ENCODE results near the gene KCNN2. TPM values are rescaled to one million over a fixed set of nuclear protein-coding genes. Genes with fewer than 3 reads are reported as not detected.

KCNN2 gene
- 1 to 10 TPM in 5 of 8 experiments, under 1 TPM in 2, not detected in 1; 0.41 to 4.5 (median 1.8) TPM for total RNA-seq

- H3K4me3 ChIP-seq: peak within 1 kb of the TSS; percentile 50 to 79 (median 74)
- H3K4me1 ChIP-seq (replicated peaks in 1 of 2): peaks cover 3 to 13% of the 10 kb centered on the region in 2 donors
- ATAC-seq (replicated peaks in 6 of 8): peak in 6 of 8 experiments; percentile 81 to 92 (median 84)
- WGBS, 10 experiments: 0 to 3% (median 0%) methylated on average over 5 to 13 of the region's 33 CpGs; no CpG with 5 or more reads in 7 of the 10 experiments
- H3K27ac ChIP-seq: peak within 1 kb of the TSS; percentile 29 to 68
- in situ Hi-C loops (cut with MboI; ENCODE audit: low pct_unique_long_range_greater_than_20kb in 2 of 9, low sequenced_read_pairs in 9 of 9, unreplicated experiment in 9 of 9): no loop called here
These were observed at the start of gene KCNN2 for GRCh38 chr5:114361724-114362196. Gene KCNN2 (plus strand): TSS chr5:114362070. CDS start chr5:114362140, 70 bp downstream.

- ATAC-seq (replicated peaks in 6 of 8): peak in 1 of 8 experiments; percentile 20
- 0 to 75% (median 50%) methylated on average over 1 of the region's 1 CpG; no CpG with 5 or more reads in 1 of the 10 experiments for WGBS, 10 experiments
- in situ Hi-C loops (cut with MboI; ENCODE audit: low pct_unique_long_range_greater_than_20kb in 2 of 9, low sequenced_read_pairs in 9 of 9, unreplicated experiment in 9 of 9): no loop called here
- Histone ChIP-seq H3K4me1 (replicated peaks in 1 of 2) (no peaks in the 10 kb centered on the region), H3K27ac (no peak overlapping the region), H3K4me3 (no peak overlapping the region)
These were observed 49.2 kb upstream of the KCNN2 start for GRCh38 chr5:114312658-114313057.

- Histone ChIP-seq H3K27ac (no peak overlapping the region), H3K4me3 (no peak overlapping the region), H3K4me1 (replicated peaks in 1 of 2) (no peaks in the 10 kb centered on the region)
- ATAC-seq (replicated peaks in 6 of 8): no peak
- 0 to 100% (median 90%) methylated on average over 1 to 2 of the region's 2 CpGs; no CpG with 5 or more reads in 1 of the 10 experiments for WGBS, 10 experiments
- in situ Hi-C loops (cut with MboI; ENCODE audit: low pct_unique_long_range_greater_than_20kb in 2 of 9, low sequenced_read_pairs in 9 of 9, unreplicated experiment in 9 of 9): no loop called here
These were observed 47.8 kb upstream of the KCNN2 start for GRCh38 chr5:114314061-114314460.

- no peak for ATAC-seq (replicated peaks in 6 of 8)
- Histone ChIP-seq H3K4me3 (no peak overlapping the region), H3K4me1 (replicated peaks in 1 of 2) (no peaks in the 10 kb centered on the region), H3K27ac (no peak overlapping the region)
- in situ Hi-C loops (cut with MboI; ENCODE audit: low pct_unique_long_range_greater_than_20kb in 2 of 9, low sequenced_read_pairs in 9 of 9, unreplicated experiment in 9 of 9): no loop called here
- 0 to 100% (median 39%) methylated on average over 1 to 4 of the region's 4 CpGs; no CpG with 5 or more reads in 1 of the 10 experiments for WGBS, 10 experiments
These were observed 45.7 kb upstream of the KCNN2 start for GRCh38 chr5:114316167-114316566.

GRCh38 chr5:114317751-114318150 is 44.1 kb upstream of the KCNN2 start:
- ATAC-seq (replicated peaks in 6 of 8): no peak

GRCh38 chr5:114319236-114319635 is 42.6 kb upstream of the KCNN2 start:
- WGBS, 10 experiments: 0 to 100% (median 70%) methylated on average over 1 of the region's 1 CpG; no CpG with 5 or more reads in 4 of the 10 experiments
- Histone ChIP-seq H3K4me3 (no peak overlapping the region), H3K4me1 (replicated peaks in 1 of 2) (no peaks in the 10 kb centered on the region), H3K27ac (no peak overlapping the region)
- ATAC-seq (replicated peaks in 6 of 8): peak in 2 of 8 experiments; percentile 37 to 78
- in situ Hi-C loops (cut with MboI; ENCODE audit: low pct_unique_long_range_greater_than_20kb in 2 of 9, low sequenced_read_pairs in 9 of 9, unreplicated experiment in 9 of 9): no loop called here

More at GRCh38 chr5:114317751-114318150, 44.1 kb upstream of the KCNN2 start:
- H3K4me3 ChIP-seq: no peak overlapping the region
- no peaks in the 10 kb centered on the region for H3K4me1 ChIP-seq (replicated peaks in 1 of 2)
- WGBS, 10 experiments: 0 to 100% (median 85%) methylated on average over 1 to 6 of the region's 6 CpGs; no CpG with 5 or more reads in 1 of the 10 experiments
- in situ Hi-C loops (cut with MboI; ENCODE audit: low pct_unique_long_range_greater_than_20kb in 2 of 9, low sequenced_read_pairs in 9 of 9, unreplicated experiment in 9 of 9): no loop called here
- H3K27ac ChIP-seq: no peak overlapping the region

GRCh38 chr5:114319821-114320220 is 42.0 kb upstream of the KCNN2 start:
- Histone ChIP-seq H3K4me3 (no peak overlapping the region), H3K27ac (no peak overlapping the region), H3K4me1 (replicated peaks in 1 of 2) (no peaks in the 10 kb centered on the region)
- in situ Hi-C loops (cut with MboI; ENCODE audit: low pct_unique_long_range_greater_than_20kb in 2 of 9, low sequenced_read_pairs in 9 of 9, unreplicated experiment in 9 of 9): no loop called here
- 0 to 92% (median 60%) methylated on average over 1 of the region's 1 CpG; no CpG with 5 or more reads in 3 of the 10 experiments for WGBS, 10 experiments
- no peak for ATAC-seq (replicated peaks in 6 of 8)

- in situ Hi-C loops (cut with MboI; ENCODE audit: low pct_unique_long_range_greater_than_20kb in 2 of 9, low sequenced_read_pairs in 9 of 9, unreplicated experiment in 9 of 9): no loop called here
- WGBS, 10 experiments: 0 to 100% (median 80%) methylated on average over 1 of the region's 1 CpG; no CpG with 5 or more reads in 3 of the 10 experiments
These were observed 37.6 kb upstream of the KCNN2 start for GRCh38 chr5:114324282-114324681.

GRCh38 chr5:114325541-114325940 is 36.3 kb upstream of the KCNN2 start:
- no peak for ATAC-seq (replicated peaks in 6 of 8)
- in situ Hi-C loops (cut with MboI; ENCODE audit: low pct_unique_long_range_greater_than_20kb in 2 of 9, low sequenced_read_pairs in 9 of 9, unreplicated experiment in 9 of 9): no loop called here
- H3K4me3 ChIP-seq: no peak overlapping the region
- no peaks in the 10 kb centered on the region for H3K4me1 ChIP-seq (replicated peaks in 1 of 2)
- no peak overlapping the region for H3K27ac ChIP-seq
- WGBS, 10 experiments: 0 to 91% (median 21%) methylated on average over 1 to 3 of the region's 3 CpGs; no CpG with 5 or more reads in 1 of the 10 experiments

More at GRCh38 chr5:114324282-114324681, 37.6 kb upstream of the KCNN2 start:
- Histone ChIP-seq H3K4me3 (no peak overlapping the region), H3K27ac (no peak overlapping the region), H3K4me1 (replicated peaks in 1 of 2) (no peaks in the 10 kb centered on the region)
- no peak for ATAC-seq (replicated peaks in 6 of 8)

GRCh38 chr5:114327474-114327873 is 34.4 kb upstream of the KCNN2 start:
- peak in 3 of 8 experiments; percentile 56 to 64 (median 62) for ATAC-seq (replicated peaks in 6 of 8)
- WGBS, 10 experiments: 0 to 81% (median 66%) methylated on average over 1 to 3 of the region's 3 CpGs
- Histone ChIP-seq H3K4me3 (no peak overlapping the region), H3K27ac (no peak overlapping the region), H3K4me1 (replicated peaks in 1 of 2) (no peaks in the 10 kb centered on the region)
- in situ Hi-C loops (cut with MboI; ENCODE audit: low pct_unique_long_range_greater_than_20kb in 2 of 9, low sequenced_read_pairs in 9 of 9, unreplicated experiment in 9 of 9): no loop called here

GRCh38 chr5:114327987-114328386 is 33.9 kb upstream of the KCNN2 start:
- ATAC-seq (replicated peaks in 6 of 8): no peak
- no peaks in the 10 kb centered on the region for H3K4me1 ChIP-seq (replicated peaks in 1 of 2)
- no peak overlapping the region for H3K4me3 ChIP-seq
- no peak overlapping the region for H3K27ac ChIP-seq
- in situ Hi-C loops (cut with MboI; ENCODE audit: low pct_unique_long_range_greater_than_20kb in 2 of 9, low sequenced_read_pairs in 9 of 9, unreplicated experiment in 9 of 9): no loop called here
- 0 to 64% (median 45%) methylated on average over 1 to 3 of the region's 3 CpGs; no CpG with 5 or more reads in 4 of the 10 experiments for WGBS, 10 experiments

GRCh38 chr5:114330916-114331531 is 30.8 kb upstream of the KCNN2 start:
- H3K27ac ChIP-seq: no peak overlapping the region
- in situ Hi-C loops (cut with MboI; ENCODE audit: low pct_unique_long_range_greater_than_20kb in 2 of 9, low sequenced_read_pairs in 9 of 9, unreplicated experiment in 9 of 9): no loop called here
- no peaks in the 10 kb centered on the region for H3K4me1 ChIP-seq (replicated peaks in 1 of 2)
- 17 to 100% (median 95%) methylated on average over 1 to 7 of the region's 7 CpGs; no CpG with 5 or more reads in 2 of the 10 experiments for WGBS, 10 experiments
- ATAC-seq (replicated peaks in 6 of 8): no peak
- no peak overlapping the region for H3K4me3 ChIP-seq

GRCh38 chr5:114332493-114332892 is 29.4 kb upstream of the KCNN2 start:
- in situ Hi-C loops (cut with MboI; ENCODE audit: low pct_unique_long_range_greater_than_20kb in 2 of 9, low sequenced_read_pairs in 9 of 9, unreplicated experiment in 9 of 9): no loop called here
- Histone ChIP-seq H3K4me3 (no peak overlapping the region), H3K4me1 (replicated peaks in 1 of 2) (no peaks in the 10 kb centered on the region), H3K27ac (no peak overlapping the region)
- ATAC-seq (replicated peaks in 6 of 8): no peak

GRCh38 chr5:114332925-114333324 is 28.9 kb upstream of the KCNN2 start:
- no peak overlapping the region for H3K27ac ChIP-seq
- ATAC-seq (replicated peaks in 6 of 8): no peak
- H3K4me1 ChIP-seq (replicated peaks in 1 of 2): no peaks in the 10 kb centered on the region
- in situ Hi-C loops (cut with MboI; ENCODE audit: low pct_unique_long_range_greater_than_20kb in 2 of 9, low sequenced_read_pairs in 9 of 9, unreplicated experiment in 9 of 9): no loop called here
- 14 to 100% (median 89%) methylated on average over 3 to 5 of the region's 5 CpGs for WGBS, 10 experiments
- no peak overlapping the region for H3K4me3 ChIP-seq
